ENCODE measurements around the gene FASN.

The FASN gene

GRCh38 chr17:82045936-82046484 is 52.0 kb downstream of the FASN start:
- H3K4me1 ChIP-seq = no peaks in the 10 kb centered on the region

GRCh38 chr17:82043507-82043906 is 54.5 kb downstream of the FASN start:
- H3K36me3 ChIP-seq (ENCODE audit: control insufficient read depth, insufficient read depth, low read length) = no peaks in the 10 kb centered on the region
- no peaks in the 10 kb centered on the region for H3K4me1 ChIP-seq
- no peak for TF ChIP-seq CTCF (IDR thresholded peaks at IDR 0.05)
- no peaks in the 10 kb centered on the region for H3K79me2 ChIP-seq
- no peaks in the 10 kb centered on the region for H3K27me3 ChIP-seq (ENCODE audit: control insufficient read depth, insufficient read depth, low read length)
- H3K9me3 ChIP-seq (ENCODE audit: control insufficient read depth, low read length) = no peaks in the 10 kb centered on the region
- H2AFZ ChIP-seq = no peak overlapping the region
- H3K4me2 ChIP-seq (ENCODE audit: low read length) = no peak overlapping the region
- H3K27ac ChIP-seq = no peak overlapping the region
- H3K9ac ChIP-seq = no peak overlapping the region
- no peak overlapping the region for H3K4me3 ChIP-seq (ENCODE audit: low read depth, low read length)

More at GRCh38 chr17:82045936-82046484, 52.0 kb downstream of the FASN start:
- no peak overlapping the region for H3K4me2 ChIP-seq (ENCODE audit: low read length)
- no peak overlapping the region for H3K27ac ChIP-seq
- H3K9me3 ChIP-seq (ENCODE audit: control insufficient read depth, low read length) = no peaks in the 10 kb centered on the region
- TF ChIP-seq CTCF (IDR thresholded peaks at IDR 0.05) = no peak
- H3K9ac ChIP-seq = no peak overlapping the region
- no peaks in the 10 kb centered on the region for H3K27me3 ChIP-seq (ENCODE audit: control insufficient read depth, insufficient read depth, low read length)
- H3K4me3 ChIP-seq (ENCODE audit: low read depth, low read length) = no peak overlapping the region
- H3K79me2 ChIP-seq = no peaks in the 10 kb centered on the region
- H2AFZ ChIP-seq = no peak overlapping the region
- no peaks in the 10 kb centered on the region for H3K36me3 ChIP-seq (ENCODE audit: control insufficient read depth, insufficient read depth, low read length)

- no peaks in the 10 kb centered on the region for H3K27me3 ChIP-seq (ENCODE audit: control insufficient read depth, insufficient read depth, low read length)
- H3K36me3 ChIP-seq (ENCODE audit: control insufficient read depth, insufficient read depth, low read length) = no peaks in the 10 kb centered on the region
- H2AFZ ChIP-seq = no peak overlapping the region
- no peak for TF ChIP-seq CTCF (IDR thresholded peaks at IDR 0.05)
- H3K4me2 ChIP-seq (ENCODE audit: low read length) = no peak overlapping the region
- no peaks in the 10 kb centered on the region for H3K9me3 ChIP-seq (ENCODE audit: control insufficient read depth, low read length)
- no peak overlapping the region for H3K9ac ChIP-seq
- H3K27ac ChIP-seq = no peak overlapping the region
- H3K4me1 ChIP-seq = no peaks in the 10 kb centered on the region
- no peak overlapping the region for H3K4me3 ChIP-seq (ENCODE audit: low read depth, low read length)
- H3K79me2 ChIP-seq = no peaks in the 10 kb centered on the region
These were observed 55.4 kb downstream of the FASN start for GRCh38 chr17:82042649-82043048.

- Histone ChIP-seq H3K9ac (no peak overlapping the region), H3K79me2 (no peaks in the 10 kb centered on the region), H3K9me3 (ENCODE audit: control insufficient read depth, low read length) (no peaks in the 10 kb centered on the region), H3K4me3 (ENCODE audit: low read depth, low read length) (no peak overlapping the region), H3K27me3 (ENCODE audit: control insufficient read depth, insufficient read depth, low read length) (no peaks in the 10 kb centered on the region), H2AFZ (no peak overlapping the region), H3K36me3 (ENCODE audit: control insufficient read depth, insufficient read depth, low read length) (no peaks in the 10 kb centered on the region), H3K4me1 (peaks cover 4% of the 10 kb centered on the region), H3K4me2 (ENCODE audit: low read length) (no peak overlapping the region), H3K27ac (no peak overlapping the region)
- TF ChIP-seq CTCF (IDR thresholded peaks at IDR 0.05) = no peak
These were observed 56.8 kb downstream of the FASN start for GRCh38 chr17:82041144-82041814.
